Measurements from ENCODE around the gene TIE1. TPM values are rescaled to one million over a fixed set of nuclear protein-coding genes. Genes with fewer than 3 reads are reported as not detected.
A peak's percentile ranks its signal among the peaks of the same experiment; 100 is the strongest.

The TIE1 gene
- total RNA-seq, 1 donor from 2014 or later: 48.5 TPM

- TF ChIP-seq, protein P1, sequence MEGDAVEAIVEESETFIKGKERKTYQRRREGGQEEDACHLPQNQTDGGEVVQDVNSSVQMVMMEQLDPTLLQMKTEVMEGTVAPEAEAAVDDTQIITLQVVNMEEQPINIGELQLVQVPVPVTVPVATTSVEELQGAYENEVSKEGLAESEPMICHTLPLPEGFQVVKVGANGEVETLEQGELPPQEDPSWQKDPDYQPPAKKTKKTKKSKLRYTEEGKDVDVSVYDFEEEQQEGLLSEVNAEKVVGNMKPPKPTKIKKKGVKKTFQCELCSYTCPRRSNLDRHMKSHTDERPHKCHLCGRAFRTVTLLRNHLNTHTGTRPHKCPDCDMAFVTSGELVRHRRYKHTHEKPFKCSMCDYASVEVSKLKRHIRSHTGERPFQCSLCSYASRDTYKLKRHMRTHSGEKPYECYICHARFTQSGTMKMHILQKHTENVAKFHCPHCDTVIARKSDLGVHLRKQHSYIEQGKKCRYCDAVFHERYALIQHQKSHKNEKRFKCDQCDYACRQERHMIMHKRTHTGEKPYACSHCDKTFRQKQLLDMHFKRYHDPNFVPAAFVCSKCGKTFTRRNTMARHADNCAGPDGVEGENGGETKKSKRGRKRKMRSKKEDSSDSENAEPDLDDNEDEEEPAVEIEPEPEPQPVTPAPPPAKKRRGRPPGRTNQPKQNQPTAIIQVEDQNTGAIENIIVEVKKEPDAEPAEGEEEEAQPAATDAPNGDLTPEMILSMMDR (IDR thresholded peaks at IDR 0.05): no peak
- intact Hi-C loops (cut with DNase I): no loop called here
- DNase-seq (no peak), ATAC-seq (no peak)
- no peak overlapping the region for H3K27ac ChIP-seq
- no peaks in the 10 kb centered on the region for H3K27me3 ChIP-seq (ENCODE audit: low read depth)
- no peak overlapping the region for H3K4me3 ChIP-seq
- peaks cover 22% of the 10 kb centered on the region for H3K4me1 ChIP-seq
- no peaks in the 10 kb centered on the region for H3K9me3 ChIP-seq
- no peaks in the 10 kb centered on the region for H3K36me3 ChIP-seq
These were observed 45.9 kb downstream of the TIE1 start for GRCh38 chr1:43346636-43347035.

- peak overlapping the region; percentile 62 for H3K4me3 ChIP-seq
- TF ChIP-seq, protein P1 (IDR thresholded peaks at IDR 0.05): no peak
- ATAC-seq (peak; percentile 42 to 51), DNase-seq (no peak)
- intact Hi-C loops (cut with DNase I): no loop called here
- H3K4me1 ChIP-seq: peaks cover 22% of the 10 kb centered on the region
- no peaks in the 10 kb centered on the region for H3K27me3 ChIP-seq (ENCODE audit: low read depth)
- H3K9me3 ChIP-seq: no peaks in the 10 kb centered on the region
- H3K36me3 ChIP-seq: no peaks in the 10 kb centered on the region
- peak overlapping the region; percentile 88 for H3K27ac ChIP-seq
These were observed 47.6 kb downstream of the TIE1 start for GRCh38 chr1:43348343-43348808.

DNA sequence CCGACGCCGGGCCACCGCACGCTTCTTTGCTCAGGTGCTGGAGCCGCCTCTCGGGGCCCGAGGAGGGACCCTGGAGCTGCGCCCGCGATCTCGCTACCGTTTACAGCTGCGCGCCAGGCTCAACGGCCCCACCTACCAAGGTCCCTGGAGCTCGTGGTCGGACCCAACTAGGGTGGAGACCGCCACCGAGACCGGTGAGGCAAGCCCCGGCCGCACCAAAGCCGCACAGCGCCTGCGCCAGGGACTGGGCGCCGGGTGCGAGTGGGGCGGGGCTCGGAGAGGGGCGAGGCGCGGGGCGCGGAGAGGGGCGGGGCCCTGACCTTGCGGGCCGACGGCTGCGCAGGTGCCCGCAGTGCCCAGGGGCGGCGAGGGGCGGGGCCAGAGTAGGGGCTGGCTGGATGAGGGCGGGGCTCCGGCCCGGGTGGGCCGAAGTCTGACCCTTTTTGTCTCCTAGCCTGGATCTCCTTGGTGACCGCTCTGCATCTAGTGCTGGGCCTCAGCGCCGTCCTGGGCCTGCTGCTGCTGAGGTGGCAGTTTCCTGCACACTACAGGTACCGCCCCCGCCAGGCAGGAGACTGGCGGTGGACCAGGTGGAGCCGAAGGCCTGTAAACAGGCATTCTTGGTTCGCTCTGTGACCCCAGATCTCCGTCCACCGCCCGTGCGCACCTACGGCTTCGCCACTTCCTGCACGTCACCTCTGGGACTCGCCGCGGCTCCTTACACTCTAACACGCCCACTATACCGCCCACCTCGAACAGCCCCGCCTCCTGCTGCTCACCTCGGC is 48.2 kb downstream of the TIE1 start:
- H3K9me3 ChIP-seq: no peaks in the 10 kb centered on the region
- H3K27ac ChIP-seq: peak overlapping the region; percentile 88
- intact Hi-C loops (cut with DNase I): no loop called here
- peak; percentile 98 for ATAC-seq
- H3K36me3 ChIP-seq: no peaks in the 10 kb centered on the region
- peak overlapping the region; percentile 62 for H3K4me3 ChIP-seq
- no peaks in the 10 kb centered on the region for H3K27me3 ChIP-seq (ENCODE audit: low read depth)
- TF ChIP-seq, protein P1 (IDR thresholded peaks at IDR 0.05): no peak
- peaks cover 22% of the 10 kb centered on the region for H3K4me1 ChIP-seq
- DNase-seq: peak; percentile 94

DNA sequence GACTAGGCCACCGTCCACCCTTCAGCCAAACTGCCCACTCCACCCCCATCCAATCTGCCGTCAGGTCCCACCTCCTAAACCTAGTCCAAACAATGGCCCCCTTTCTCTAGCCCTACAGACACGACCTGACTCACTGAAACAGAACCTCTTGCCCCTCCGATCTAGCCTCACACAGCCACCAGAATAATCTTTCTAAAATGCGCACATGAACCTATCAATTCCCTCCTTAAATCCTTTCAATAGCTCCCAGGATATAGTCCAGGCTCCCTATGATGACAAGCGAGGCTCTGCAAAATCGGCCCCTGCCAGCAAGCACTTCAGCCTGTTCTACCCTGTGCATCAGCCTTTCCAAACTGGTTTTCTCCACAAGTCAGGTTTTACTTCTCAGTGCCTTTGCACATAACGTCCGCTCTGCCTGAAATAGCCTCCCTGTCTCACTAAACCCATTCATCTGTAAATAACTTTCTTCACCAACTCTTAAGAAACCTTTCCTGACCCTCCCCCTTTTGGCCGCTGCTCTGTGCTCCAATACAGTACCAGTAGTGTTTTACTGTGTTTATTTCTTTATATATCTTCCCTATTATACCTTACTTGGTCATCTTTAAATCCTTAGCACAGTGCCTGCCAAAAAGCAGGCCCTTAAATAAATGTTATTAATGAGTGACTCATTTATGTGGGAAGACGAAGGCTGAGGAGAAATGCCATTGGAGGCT is 49.0 kb downstream of the TIE1 start:
- no peaks in the 10 kb centered on the region for H3K27me3 ChIP-seq (ENCODE audit: low read depth)
- no peaks in the 10 kb centered on the region for H3K36me3 ChIP-seq
- peaks cover 16% of the 10 kb centered on the region for H3K4me1 ChIP-seq
- intact Hi-C loops (cut with DNase I): loop anchor here (10.0 kb wide), 1 partner anchor 115 kb away; no protein-coding TSS in a partner anchor
- H3K27ac ChIP-seq: peak overlapping the region; percentile 88
- no peak for DNase-seq
- H3K4me3 ChIP-seq: peak overlapping the region; percentile 62
- H3K9me3 ChIP-seq: no peaks in the 10 kb centered on the region
- TF ChIP-seq, protein P1 (IDR thresholded peaks at IDR 0.05): no peak
- ATAC-seq: no peak

GRCh38 chr1:43350976-43351375 is 50.2 kb downstream of the TIE1 start:
- ATAC-seq (no peak), DNase-seq (no peak)
- Histone ChIP-seq H3K4me3 (no peak overlapping the region), H3K36me3 (no peaks in the 10 kb centered on the region), H3K9me3 (no peaks in the 10 kb centered on the region), H3K4me1 (peaks cover 13% of the 10 kb centered on the region), H3K27ac (no peak overlapping the region), H3K27me3 (ENCODE audit: low read depth) (no peaks in the 10 kb centered on the region)
- intact Hi-C loops (cut with DNase I): loop anchor here (10.0 kb wide), 1 partner anchor 116 kb away; no protein-coding TSS in a partner anchor
- TF ChIP-seq, protein P1 (IDR thresholded peaks at IDR 0.05): no peak
